Bronchial epithelial cell (primary cell): ENCODE measurements around the gene RNF220. TPM values are rescaled to one million over a fixed set of nuclear protein-coding genes. Genes with fewer than 3 reads are reported as not detected.
A peak's percentile ranks its signal among the peaks of the same experiment; 100 is the strongest.

Source experiments
- DNase-seq: peaks from one replicate; pipeline ENCODE4 v3.0.0-alpha.2; 2010; ENCODE audit warnings: low read depth
- FAIRE-seq: peaks from 2 replicates; lab custom pipeline; 2011; peaks lifted over from hg19 to GRCh38; lab: Jason Lieb, UNC
- H3K27me3 ChIP-seq: 2 replicates; pipeline ENCODE4 v1.5.1; 2011; ENCODE audit warnings: low read length; ENCODE audit not compliant: control insufficient read depth, insufficient read depth
- H3K36me3 ChIP-seq: 2 replicates; pipeline ENCODE4 v1.5.1; 2011; ENCODE audit warnings: low read length; ENCODE audit not compliant: control insufficient read depth, insufficient read depth
- H3K4me3 ChIP-seq: 2 replicates; pipeline ENCODE4 v1.5.1; 2011; ENCODE audit warnings: mild to moderate bottlenecking, low read depth, low read length, control low read depth
- CTCF ChIP-seq: IDR thresholded peaks from 2 replicates; pipeline ENCODE4 v1.5.1; 2011; ENCODE audit warnings: mild to moderate bottlenecking, moderate library complexity, low read length, control low read depth, inconsistent platforms; ENCODE audit not compliant: insufficient read depth, severe bottlenecking
- total RNA-seq: library from RNA; depleted of rRNA; stranded (reverse); fragments of >200 nt; gene quantifications from 2 replicates; pipeline ENCODE4 v1.2.1, GENCODE V29; 2014

Gene RNF220
- total RNA-seq, 1 donor from 2014 or later, result 94.5 TPM

DNA sequence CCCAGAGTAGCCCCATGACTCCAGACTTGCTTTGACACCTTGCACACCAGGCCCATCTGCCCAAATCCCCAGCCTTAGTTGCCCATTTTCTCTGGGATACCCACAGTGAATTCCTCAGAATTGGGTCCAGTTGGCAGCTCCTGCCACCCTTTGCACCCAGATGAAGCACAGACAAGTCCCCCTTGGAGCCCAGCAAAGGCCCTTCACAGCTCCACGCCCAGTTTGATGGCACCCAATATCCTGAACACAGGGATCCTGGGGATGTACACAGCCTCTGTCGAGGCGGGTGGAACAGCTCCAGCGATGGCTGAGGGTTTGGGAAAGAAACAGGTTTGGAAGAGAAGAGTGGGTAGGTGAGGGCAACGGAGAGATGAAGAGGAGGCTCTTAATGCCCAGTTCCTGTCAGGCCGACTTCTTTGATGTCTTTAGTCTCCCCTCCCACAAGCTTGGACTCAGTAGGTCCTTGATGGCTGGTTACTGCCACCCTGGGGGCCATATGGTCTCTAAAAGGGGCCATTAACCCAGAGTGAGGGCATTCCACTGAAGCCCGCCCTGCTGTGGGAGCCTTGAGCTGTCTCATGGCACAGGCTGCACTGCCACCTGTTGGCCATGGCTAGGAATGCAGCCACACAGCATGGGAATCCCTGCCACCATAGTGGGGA lies 247.5 kb downstream of the RNF220 start:
- FAIRE-seq, result peak; percentile 79
- TF ChIP-seq CTCF, result peak; percentile 96
- DNase-seq, result peak; percentile 55
- H3K36me3 ChIP-seq, result peaks cover 10% of the 10 kb centered on the region
- H3K27me3 ChIP-seq, result no peaks in the 10 kb centered on the region
- H3K4me3 ChIP-seq, result no peak overlapping the region

DNA sequence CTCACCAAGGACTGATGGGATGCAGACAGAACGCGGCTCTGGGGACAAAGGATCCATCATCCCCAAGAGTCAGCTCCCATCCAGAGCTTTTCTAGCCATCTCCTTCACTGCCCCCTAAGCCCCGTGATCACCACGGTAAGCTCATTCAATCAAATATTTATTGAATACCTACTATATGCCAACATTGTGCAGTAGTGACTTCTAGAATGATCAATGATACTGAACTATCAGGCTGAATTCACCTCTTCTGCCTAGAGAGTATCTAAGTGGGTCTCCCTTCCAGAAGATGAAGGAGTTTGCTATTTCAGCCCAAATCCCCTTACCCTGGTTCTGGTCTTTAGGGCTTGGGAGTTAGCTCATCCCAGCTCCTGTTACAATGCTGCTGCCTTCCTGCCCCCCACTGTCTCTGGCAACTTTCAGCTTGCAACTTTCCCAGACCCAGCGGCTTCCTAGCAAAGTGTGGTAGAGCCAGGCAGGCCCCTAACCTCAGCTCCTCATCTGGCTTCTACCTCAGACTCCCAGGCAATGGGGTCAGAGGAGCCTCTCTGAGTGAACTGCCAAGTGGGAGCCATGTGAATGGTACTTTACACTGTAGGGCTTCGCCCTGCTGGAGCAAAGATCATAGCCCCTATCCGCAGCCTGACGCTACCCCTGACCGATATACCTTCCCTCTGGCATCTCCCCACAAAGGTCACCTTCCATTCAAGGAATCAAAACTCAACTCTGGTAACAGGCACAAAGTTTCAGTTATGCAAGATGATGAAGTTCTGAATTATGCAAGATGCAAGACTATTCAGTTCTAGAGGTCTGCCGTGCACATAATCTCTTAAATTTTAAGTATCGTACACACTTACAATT lies 248.3 kb downstream of the RNF220 start:
- no peak for TF ChIP-seq CTCF
- Histone ChIP-seq H3K4me3 (no peak overlapping the region), H3K36me3 (peaks cover 10% of the 10 kb centered on the region), H3K27me3 (no peaks in the 10 kb centered on the region)
- DNase-seq, result no peak
- no peak for FAIRE-seq

DNA sequence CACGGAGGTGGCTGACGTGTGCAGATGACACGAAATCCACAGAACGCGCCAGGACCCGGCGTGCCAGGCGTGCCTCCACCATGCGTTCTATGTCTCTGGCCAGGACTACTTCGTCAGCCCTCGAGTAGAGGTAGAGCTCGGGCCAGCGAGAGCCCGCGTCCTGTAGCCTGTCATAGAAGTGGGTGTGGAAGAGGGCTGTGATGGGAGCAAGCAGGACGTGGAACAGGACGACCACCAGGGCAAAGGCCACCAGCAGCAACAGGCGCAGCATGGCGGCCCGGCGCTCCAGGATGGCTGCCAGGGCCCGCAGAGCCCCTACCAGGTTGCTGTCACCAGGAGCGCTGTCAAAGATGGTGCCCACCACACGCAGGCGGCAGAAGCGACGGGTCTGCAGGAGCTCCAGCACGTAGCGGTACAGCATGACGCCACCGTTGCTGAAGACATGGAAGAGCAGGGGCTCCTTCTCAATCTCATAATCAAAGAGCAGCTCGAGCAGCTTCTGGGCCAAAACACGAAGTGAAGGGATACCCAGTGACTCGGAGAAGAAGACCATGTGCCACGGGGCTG lies 249.6 kb downstream of the RNF220 start:
- Histone ChIP-seq H3K27me3 (no peaks in the 10 kb centered on the region), H3K36me3 (peaks cover 9% of the 10 kb centered on the region), H3K4me3 (no peak overlapping the region)
- no peak for TF ChIP-seq CTCF
- FAIRE-seq, result no peak
- DNase-seq, result no peak

GRCh38 chr1:44655609-44656008 lies 250.6 kb downstream of the RNF220 start:
- TF ChIP-seq CTCF, result peak; percentile 83
- FAIRE-seq, result no peak

GRCh38 chr1:44659566-44659965 lies 254.5 kb downstream of the RNF220 start:
- FAIRE-seq (no peak), DNase-seq (no peak)

More at GRCh38 chr1:44655609-44656008, 250.6 kb downstream of the RNF220 start:
- H3K36me3 ChIP-seq, result peaks cover 3% of the 10 kb centered on the region
- H3K27me3 ChIP-seq, result no peaks in the 10 kb centered on the region
- no peak for DNase-seq
- H3K4me3 ChIP-seq, result no peak overlapping the region

More at GRCh38 chr1:44659566-44659965, 254.5 kb downstream of the RNF220 start:
- no peak for TF ChIP-seq CTCF
- Histone ChIP-seq H3K27me3 (no peaks in the 10 kb centered on the region), H3K4me3 (no peak overlapping the region), H3K36me3 (peaks cover 2% of the 10 kb centered on the region)
